Activated naive CD4-positive, alpha-beta T cell treated with Interleukin-2 at 50 U/mL for 16 hours (primary cell): ENCODE results near the gene SCD5.

Experiments
- DNase-seq: peaks from one replicate; pipeline ENCODE4 v3.0.0-alpha.2; 2020

SCD5 gene

DNA sequence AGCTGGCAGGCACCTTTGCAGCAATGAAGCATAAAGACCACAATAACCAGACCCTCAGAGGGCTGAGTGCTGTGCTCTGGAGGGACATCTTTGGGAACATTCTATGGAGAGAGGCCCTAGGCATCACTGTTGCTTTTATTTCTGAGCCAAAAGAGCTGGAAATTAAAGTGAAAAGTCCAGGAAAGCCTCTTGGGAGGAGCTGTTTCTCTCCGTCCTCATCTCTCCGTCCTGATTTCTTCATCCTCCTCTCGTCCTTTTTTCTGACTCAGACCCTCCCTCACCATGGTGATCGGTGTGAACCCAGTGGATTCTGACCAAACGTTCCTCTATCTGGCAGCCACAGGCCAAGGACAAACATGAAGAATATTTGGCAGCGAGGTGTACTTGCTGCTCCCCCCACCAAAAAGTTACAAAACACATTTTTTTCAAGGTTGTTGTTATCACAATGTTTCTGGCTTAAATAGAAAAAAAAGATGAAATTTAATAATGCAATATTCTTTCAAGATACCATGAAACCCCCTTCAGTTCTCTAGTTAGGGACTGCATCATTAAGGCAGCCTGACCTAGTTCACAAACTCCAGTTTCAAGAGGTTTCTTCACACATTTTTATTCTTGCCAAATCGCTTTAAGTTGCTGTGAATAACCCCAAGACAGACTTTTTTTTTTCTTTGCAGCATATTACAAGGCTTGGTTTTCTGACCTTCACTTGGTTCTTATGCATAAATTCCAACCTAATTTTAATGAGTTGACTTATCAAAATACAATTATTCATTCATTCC, 80.2 kb downstream of the SCD5 start:
- no peak for DNase-seq

GRCh38 chr4:82715731-82716617, 82.6 kb downstream of the SCD5 start:
- DNase-seq: no peak

- DNase-seq: no peak
Observed at GRCh38 chr4:82713856-82714255, 84.7 kb downstream of the SCD5 start.

GRCh38 chr4:82712561-82712960, 86.0 kb downstream of the SCD5 start:
- DNase-seq: no peak

DNA sequence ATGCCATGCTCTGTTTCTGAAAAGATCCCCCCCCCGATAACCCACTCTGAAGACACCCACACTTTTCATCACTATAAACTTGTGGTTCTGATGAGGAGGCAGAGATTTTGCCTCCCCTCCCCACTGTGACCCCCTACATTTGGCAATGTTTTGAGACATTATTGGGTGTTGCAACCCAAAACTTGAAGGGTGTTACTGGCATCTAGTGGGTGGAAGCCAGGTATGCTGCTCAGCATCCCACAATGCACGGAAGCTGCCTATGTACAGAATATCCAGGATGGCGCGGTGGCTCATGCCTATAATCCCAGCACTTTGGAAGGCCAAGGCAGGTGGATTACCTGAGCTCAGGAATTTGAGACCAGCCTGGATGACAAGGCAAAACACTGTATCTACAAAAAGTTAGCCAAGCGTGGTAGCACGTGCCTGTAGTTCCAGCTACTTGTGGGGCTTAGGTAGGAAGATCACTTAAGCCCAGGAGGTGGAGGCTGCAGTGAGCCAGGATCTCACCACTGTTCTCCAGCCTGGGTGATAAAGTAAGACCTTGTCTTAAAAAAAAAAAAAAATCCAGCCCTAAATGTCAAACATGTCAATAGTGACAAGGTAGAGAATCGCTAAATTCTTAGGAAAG, 87.3 kb downstream of the SCD5 start:
- DNase-seq: no peak

DNA sequence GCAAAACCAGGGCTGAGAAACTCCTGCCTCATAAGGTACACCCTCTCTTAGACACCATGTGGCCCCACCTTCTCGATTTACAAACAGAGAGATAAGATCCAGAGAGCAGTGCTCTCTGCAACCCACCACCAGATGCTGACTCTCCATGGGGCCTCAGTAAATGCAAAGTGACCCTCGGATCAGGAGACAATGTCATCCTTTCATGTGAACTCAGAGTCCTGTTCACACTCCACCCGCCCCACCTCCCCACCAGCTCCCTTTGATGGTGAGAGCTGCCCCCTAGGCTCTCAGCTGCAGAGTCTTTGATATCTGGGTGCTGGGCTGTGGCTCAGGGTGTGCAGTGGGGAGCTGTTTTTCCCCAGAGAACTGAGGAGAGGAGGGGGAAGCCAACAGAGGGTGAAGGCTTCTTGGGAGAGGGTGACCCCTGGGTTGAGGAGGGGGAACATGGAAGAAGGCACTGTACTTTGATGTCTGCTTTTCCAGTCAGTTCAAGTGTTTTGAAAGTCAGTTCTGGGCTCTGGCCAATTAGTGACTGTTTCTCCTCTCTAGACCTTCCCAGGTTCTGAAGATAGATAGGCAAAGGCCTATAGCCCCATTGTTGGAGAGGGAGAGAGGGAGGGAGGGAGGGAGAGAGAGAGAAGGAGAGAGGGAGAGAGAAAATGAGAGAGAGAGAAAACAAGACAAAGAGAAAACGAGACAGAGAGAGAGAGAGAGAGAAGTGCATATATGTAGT, 88.2 kb downstream of the SCD5 start:
- no peak for DNase-seq

- no peak for DNase-seq
Observed at GRCh38 chr4:82708982-82709381, 89.6 kb downstream of the SCD5 start.

DNA sequence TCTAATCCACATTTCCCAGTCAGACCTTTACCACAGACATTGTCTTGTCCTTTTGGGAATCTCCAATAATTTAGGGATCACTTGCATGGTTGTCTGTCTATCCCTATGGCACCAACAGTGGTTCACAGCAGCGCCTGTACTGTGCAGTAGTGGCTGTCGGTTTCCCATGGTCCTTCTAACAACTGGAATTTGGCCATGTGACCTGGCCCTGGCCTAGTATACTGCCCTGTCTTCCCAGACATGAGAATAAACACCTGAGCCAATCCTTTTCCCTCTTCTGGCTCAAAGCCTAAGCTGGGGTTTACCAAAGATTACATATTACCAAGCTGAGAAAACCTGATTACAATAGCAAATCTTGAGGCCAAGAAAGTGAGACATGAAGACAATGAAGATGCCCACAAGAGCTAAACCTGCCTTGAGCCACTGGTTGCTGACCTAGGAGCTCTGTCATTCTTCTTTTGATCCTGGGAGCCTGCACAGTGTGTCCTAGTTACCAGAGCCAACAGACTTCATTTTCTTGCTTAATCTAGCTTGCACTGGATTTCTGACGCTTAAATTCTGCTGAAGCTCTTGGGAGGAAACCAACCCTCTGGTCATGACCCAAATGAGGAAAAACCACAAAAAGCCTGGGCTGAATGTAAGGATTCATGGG, 92.1 kb downstream of the SCD5 start:
- no peak for DNase-seq

DNA sequence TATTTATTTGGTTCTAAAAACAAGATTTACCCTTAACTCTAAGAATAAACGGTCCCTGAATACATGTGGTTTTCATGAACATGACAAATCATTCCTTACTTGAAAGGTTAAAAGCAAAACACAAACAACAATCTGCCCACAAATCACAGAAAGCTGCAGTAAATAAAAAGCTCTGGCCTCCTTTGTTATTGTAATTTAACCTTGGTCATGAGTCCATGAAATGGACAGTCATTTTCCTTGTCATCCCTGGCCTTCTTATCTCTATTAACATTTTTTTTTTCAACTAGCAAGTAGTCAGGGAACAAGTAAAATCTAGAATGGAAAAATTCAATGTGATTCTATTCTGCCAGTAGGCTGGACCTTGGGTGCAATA, 92.7 kb downstream of the SCD5 start:
- DNase-seq: no peak

DNA sequence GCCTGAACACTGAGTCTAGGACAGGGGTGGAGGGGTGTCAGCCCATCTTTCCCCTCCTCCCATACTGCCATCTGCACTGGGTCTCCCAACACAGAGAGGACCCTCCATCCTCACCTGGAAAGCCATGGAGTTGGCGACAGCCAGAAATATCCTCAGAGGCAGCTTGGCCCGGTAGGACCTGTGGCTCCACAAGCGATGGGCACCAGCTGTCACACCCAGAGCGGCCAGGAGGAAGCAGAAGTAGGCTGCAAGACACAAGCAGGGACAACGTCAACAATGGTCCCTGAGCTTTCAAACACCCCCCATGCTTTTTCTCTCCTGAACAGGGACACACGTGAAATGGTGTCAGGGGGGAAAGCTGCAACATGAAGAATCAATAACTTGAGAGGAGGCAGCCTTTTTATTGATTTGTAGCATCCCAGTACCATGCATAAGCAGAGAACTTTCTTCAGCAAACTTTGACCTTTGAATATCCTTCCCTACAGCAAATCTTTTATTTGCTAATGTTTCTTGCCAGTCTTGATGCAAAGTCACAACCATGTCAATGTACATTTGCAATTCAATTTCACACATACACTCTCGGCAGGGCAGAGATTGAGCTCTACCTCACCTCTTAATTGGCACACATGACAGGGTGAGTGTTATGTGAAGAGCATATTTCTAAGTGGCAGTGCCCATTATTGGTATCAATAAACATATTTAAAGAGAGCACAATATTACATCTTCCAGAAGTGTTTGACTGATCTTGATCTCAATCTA, 93.2 kb downstream of the SCD5 start:
- no peak for DNase-seq

GRCh38 chr4:82704156-82704555, 94.4 kb downstream of the SCD5 start:
- no peak for DNase-seq

DNA sequence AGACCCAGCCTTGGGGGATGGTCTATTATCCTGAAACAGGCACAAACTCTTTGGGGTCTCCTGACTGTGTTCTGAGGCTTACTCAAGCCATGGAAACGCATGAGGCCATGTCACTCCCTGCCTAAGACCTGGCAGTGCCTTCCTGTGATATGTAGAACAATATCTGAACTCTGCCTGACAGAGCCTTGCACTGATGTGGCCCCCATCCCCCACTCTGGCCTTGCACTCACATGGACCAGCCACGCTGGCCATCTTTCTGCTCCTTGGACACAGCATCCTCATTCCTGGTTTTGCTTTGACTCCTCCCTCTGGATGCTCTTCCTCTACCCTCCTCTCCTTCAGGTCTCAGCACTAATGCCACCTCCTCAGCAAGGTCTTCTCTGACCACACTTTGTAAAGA, 100.2 kb downstream of the SCD5 start:
- no peak for DNase-seq

DNA sequence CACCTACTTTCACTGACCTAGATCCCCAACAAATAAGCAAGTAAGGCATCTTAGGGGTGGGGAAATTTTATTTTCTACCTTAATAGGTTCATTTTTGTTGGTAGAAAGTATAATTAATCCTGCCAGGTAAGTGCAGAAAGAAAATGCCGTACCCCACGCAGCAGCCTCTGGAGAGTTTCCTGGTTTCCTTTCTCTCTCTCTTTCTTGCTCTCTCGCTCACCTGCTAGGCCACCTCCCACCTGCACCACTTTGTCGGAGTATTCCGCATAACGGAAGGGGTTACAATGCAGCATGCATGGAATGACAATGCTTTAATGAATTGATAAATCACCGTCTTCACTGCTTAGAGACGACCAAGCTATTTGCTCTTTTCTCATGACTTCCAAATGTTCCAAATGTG, 101.0 kb downstream of the SCD5 start:
- no peak for DNase-seq

GRCh38 chr4:82696117-82696860, 102.3 kb downstream of the SCD5 start:
- DNase-seq: no peak

GRCh38 chr4:82694892-82695291, 103.7 kb downstream of the SCD5 start:
- no peak for DNase-seq

GRCh38 chr4:82694046-82694445, 104.5 kb downstream of the SCD5 start:
- DNase-seq: no peak

- no peak for DNase-seq
Observed at GRCh38 chr4:82692101-82692780, 106.4 kb downstream of the SCD5 start.

DNA sequence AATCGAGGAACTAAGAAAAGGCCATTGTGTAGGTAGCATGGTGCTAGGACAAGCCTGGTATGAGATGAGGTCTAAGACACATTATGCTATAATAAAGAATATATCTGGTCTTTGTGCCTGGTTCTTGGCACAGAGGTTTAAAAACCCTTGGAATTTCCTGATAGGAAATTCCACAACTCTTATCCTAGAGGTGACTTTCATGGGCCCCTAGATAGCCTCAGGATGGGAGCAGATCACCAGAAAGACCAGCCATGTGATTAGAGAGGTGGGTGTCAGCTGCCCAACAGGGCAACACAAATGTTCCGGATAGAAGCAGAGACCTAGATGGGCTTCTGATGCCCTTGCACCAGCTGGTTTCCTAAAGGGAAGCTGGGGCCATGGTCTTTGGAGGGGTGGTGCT, 107.2 kb downstream of the SCD5 start:
- DNase-seq: no peak

DNA sequence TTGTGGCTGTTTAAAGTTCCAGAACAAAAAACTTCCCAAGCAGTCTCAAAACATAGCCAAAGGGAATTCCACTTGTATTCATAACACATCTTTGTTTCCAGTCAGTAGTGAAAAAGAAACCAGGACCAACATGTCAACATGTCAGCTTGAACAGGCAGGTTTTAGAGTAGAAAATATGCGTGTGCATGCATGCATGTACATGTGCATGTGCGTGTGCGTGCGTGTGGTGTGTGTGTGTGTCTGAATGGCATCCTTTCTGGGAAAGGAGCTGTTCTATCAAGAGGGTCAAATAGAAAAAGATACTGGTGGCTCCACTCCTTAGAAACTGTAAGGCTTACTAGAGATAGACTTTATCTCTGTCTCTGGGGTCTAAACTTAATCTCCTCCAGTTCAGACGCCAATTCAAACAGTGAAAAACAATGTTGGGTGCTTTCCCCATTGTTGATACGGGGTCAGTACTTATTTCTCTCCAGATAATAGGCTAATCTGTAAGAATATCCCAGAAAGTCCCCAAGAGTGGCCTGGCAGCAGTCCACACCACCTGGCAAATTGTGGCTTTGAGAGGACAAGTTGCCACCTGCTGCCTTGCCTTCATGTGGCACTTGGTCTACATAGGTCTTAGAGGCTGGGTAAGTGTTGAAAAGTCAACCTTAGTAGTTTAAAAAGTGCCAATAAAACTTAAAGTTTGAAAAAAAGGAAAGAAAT, 110.4 kb downstream of the SCD5 start:
- no peak for DNase-seq

DNA sequence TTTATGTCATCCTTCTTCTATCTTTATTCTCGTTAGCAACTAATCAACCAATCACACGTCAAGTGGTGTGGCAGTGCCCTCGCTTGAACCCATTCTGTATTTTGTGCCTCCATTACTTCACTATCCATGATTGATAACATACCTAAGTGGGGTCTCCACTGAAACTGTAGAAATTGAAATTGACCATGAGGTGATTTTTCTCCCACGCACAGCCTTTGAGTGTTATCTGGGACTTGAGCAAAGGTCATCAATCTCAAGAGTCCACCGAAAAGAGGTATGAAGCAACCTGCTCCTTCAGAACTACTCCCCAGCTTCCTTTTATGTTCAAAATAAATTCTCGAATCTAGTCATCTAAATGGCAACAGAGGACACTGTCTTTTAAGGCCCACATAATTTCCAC, 111.1 kb downstream of the SCD5 start:
- DNase-seq: no peak
